Mesothelial cell of epicardium (in vitro differentiated cells): ENCODE results near the gene SLC9A8. TPM values are rescaled to one million over a fixed set of nuclear protein-coding genes. Genes with fewer than 3 reads are reported as not detected.

ENCODE experiments used
- DNase-seq, 2 experiments: peaks; one replicate each; pipeline ENCODE4 v3.0.0; 2021; ENCODE audit warnings: low spot score in 2 of 2; ENCODE audit not compliant: unreplicated experiment in 2 of 2
- H3K27ac Mint-ChIP-seq: 2 replicates; pipeline ENCODE4 v1.8.0; 2021; ENCODE audit warnings: mixed read lengths
- H3K27me3 Mint-ChIP-seq: 2 replicates; pipeline ENCODE4 v1.8.0; 2021; ENCODE audit warnings: low read depth, mixed read lengths
- H3K36me3 Mint-ChIP-seq: 2 replicates; pipeline ENCODE4 v1.8.0; 2021; ENCODE audit warnings: mixed read lengths
- H3K4me1 Mint-ChIP-seq: 2 replicates; pipeline ENCODE4 v1.8.0; 2021; ENCODE audit warnings: mixed read lengths
- H3K4me3 Mint-ChIP-seq: 2 replicates; pipeline ENCODE4 v1.8.0; 2021; ENCODE audit warnings: mild to moderate bottlenecking, moderate library complexity, mixed read lengths
- H3K9me3 Mint-ChIP-seq: 2 replicates; pipeline ENCODE4 v1.8.0; 2021; ENCODE audit warnings: mixed read lengths
- CTCF ChIP-seq: fragments of 200-600 bp; sonication (generic); IDR thresholded peaks from one replicate; pipeline ENCODE4 v1.5.0; 2021; ENCODE audit warnings: antibody characterized with exemption; ENCODE audit not compliant: unreplicated experiment
- total RNA-seq: library from RNA; stranded (reverse); gene quantifications from 3 replicates; pipeline ENCODE4 v1.2.1, GENCODE V29; 2021

Gene SLC9A8
- total RNA-seq, 1 donor from 2014 or later = 11.9 TPM

DNA sequence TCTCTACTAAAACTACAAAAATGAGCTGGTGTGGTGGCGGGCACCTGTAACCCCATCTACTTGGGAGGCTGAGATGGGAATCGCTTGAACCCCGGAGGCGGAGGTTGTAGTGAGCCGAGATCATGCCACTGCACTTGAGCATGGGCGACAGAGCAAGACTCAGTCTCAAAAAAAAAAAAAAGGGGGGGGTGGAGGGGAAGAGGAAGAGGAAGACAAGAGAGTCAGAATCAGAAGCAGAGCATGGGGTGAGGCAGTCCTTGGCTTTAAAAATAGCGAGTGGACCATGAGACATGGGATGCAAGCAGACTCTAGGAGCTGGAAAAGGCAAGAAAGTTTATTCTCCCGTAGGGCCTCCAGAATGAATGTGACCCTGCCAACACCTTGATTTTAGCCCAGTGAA, 3.9 kb upstream of the SLC9A8 start:
- TF ChIP-seq CTCF = no peak
- Mint-ChIP-seq H3K27me3 (no peaks in the 10 kb centered on the region), H3K4me3 (no peak overlapping the region), H3K9me3 (peaks cover under 1% of the 10 kb centered on the region), H3K27ac (no peak overlapping the region), H3K36me3 (no peaks in the 10 kb centered on the region), H3K4me1 (peaks cover 19% of the 10 kb centered on the region)
- DNase-seq = no peak

DNA sequence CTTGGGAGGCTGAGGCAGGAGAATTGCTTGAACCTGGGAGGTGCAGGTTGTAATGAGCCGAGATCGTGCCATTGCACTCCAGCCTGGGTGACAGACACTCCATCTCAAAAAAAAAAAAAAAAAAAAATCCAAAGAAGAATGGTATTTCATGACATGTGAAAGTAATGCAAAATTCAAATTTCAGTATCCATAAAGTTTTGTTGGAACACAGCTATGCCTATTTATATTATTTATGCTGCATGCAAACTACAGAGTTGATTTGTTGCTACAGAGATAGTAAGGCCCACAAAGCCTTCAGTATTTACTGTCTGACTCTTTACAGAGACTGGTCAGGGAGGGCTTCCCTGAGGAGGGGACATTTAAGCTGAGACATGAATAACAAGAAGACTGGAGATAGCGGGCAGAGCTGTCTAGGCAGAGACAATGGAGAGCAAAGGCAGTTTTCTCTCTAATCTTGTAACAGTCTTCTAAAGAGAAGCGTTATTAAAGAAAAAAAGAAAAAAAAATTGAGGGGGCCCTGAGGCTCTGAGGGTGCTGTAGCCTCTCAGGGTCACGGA, 2.7 kb upstream of the SLC9A8 start:
- no peaks in the 10 kb centered on the region for H3K27me3 Mint-ChIP-seq
- no peaks in the 10 kb centered on the region for H3K9me3 Mint-ChIP-seq
- H3K27ac Mint-ChIP-seq = no peak overlapping the region

DNA sequence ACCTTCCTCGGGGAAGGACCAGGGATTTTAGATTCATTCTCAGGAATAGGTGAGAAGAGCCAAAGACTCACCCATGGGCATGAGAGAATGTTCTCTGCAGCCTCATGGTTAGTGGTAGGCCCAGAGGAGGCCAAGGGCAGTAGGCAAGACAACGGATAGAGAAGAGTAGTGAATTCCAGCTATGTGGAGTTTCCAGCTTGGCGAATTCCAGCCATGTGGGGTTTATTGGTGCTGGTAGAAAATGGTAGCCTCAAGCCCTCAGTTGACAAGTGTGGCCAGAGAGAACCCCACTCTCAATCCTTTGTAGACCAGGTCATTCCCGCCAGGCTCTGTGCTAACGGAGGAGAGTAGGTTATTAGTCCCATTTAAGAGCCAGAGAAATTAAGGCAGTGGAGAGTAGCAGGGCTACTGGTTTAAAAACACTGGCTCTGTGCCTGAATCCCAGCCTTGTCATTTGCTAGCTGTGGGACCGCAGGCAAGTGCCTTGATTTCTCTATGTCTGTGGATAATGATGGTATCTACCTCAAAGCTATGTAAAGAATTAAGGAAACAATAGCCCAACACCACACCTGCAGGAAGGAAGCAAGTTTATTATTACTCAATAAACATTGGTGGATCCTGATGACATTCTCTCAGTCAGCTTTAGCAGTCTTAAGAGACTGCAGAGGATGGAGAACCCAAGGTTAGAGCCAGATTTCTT, 2.0 kb upstream of the SLC9A8 start:
- Mint-ChIP-seq H3K9me3 (no peaks in the 10 kb centered on the region), H3K4me1 (peaks cover 22% of the 10 kb centered on the region), H3K27me3 (no peaks in the 10 kb centered on the region), H3K36me3 (peaks cover 6% of the 10 kb centered on the region), H3K4me3 (no peak overlapping the region), H3K27ac (no peak overlapping the region)
- DNase-seq = no peak
- TF ChIP-seq CTCF = no peak

More for the DNA sequence above, 2.7 kb upstream of the SLC9A8 start:
- DNase-seq = no peak
- no peak for TF ChIP-seq CTCF
- peaks cover under 1% of the 10 kb centered on the region for H3K36me3 Mint-ChIP-seq
- H3K4me3 Mint-ChIP-seq = no peak overlapping the region
- H3K4me1 Mint-ChIP-seq = peaks cover 22% of the 10 kb centered on the region

- H3K27ac Mint-ChIP-seq = peak overlapping the region; percentile 98
- H3K36me3 Mint-ChIP-seq = peaks cover 11% of the 10 kb centered on the region
- TF ChIP-seq CTCF = no peak
- peak overlapping the region; percentile 92 for H3K4me3 Mint-ChIP-seq
- H3K4me1 Mint-ChIP-seq = peaks cover 22% of the 10 kb centered on the region
- DNase-seq = no peak
- no peaks in the 10 kb centered on the region for H3K9me3 Mint-ChIP-seq
- no peaks in the 10 kb centered on the region for H3K27me3 Mint-ChIP-seq
These were observed 662 bp upstream of the SLC9A8 start for GRCh38 chr20:49811825-49812506.

DNA sequence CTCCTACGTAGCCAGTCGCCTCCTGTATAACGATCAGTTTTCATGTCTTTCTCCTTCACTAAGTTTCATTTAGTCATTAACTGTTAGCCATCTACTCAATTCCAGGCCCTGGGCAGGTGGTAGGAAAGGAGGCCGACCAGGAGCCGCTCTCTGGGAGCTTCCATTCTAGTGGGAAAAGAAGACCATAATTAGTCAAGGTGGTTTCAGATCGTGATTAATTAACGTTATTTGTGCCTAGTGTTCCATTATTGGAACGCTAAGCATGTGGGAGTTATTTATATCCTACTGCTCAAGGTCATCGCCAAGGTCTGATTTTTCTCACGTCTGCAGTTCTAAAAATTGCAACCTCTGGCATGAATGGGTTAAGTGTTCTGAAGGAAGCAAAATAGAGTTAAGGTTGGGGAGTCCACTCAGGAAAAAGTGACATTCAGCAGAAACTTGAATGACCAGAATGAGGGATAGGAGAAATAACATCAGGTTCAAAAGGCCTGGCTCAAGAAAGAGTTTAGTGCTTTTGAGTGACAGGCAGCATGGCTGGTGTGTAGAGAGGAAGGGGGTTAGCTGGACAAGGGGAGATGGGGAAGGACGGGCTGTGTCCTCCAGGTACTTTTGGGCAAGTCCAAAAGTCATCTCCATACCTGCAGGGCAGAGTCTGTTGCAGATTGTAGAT, 812 bp downstream of the SLC9A8 start:
- H3K9me3 Mint-ChIP-seq = no peaks in the 10 kb centered on the region
- DNase-seq = no peak
- H3K27me3 Mint-ChIP-seq = no peaks in the 10 kb centered on the region

More for the DNA sequence above, 812 bp downstream of the SLC9A8 start:
- TF ChIP-seq CTCF = no peak
- peak overlapping the region; percentile 92 for H3K4me3 Mint-ChIP-seq
- peaks cover 11% of the 10 kb centered on the region for H3K36me3 Mint-ChIP-seq
- peak overlapping the region; percentile 85 for H3K27ac Mint-ChIP-seq
- peaks cover 22% of the 10 kb centered on the region for H3K4me1 Mint-ChIP-seq
